ENCODE data around the gene KRTAP25-1. TPM values are rescaled to one million over a fixed set of nuclear protein-coding genes. Genes with fewer than 3 reads are reported as not detected.

Gene KRTAP25-1
- total and polyA plus RNA-seq, 2 of the 8 experiments (the other 6 are each of a cell fraction or from before 2014, with no cell fraction given), result not detected

DNA sequence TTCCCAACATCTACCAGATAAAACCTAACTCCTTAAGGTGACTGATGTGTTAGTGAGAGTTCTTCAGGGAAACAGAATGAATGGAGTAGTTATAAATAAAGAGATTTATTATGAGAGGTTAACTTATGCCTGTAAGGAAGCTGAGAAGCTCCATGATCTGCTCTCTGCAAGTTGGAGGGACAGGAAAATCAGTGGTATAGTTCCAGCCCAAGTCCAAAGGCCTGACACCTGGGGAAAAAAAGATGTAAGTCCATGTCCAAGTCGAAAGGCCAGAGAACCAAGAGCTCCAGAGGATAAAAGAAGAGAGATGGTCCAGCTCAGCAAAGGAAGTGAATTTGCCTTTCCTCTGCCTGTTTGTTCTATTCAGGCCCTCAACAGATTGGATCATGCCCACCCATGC, 33.6 kb downstream of the KRTAP25-1 start:
- Histone ChIP-seq H3K23me2 (ENCODE audit: low read depth, low read length) (no peaks in the 10 kb centered on the region), H3K27ac (ENCODE audit: low read depth, low read length) (no peak overlapping the region), H2AK5ac (ENCODE audit: low read depth, low read length) (no peak overlapping the region), H3K4me2 (ENCODE audit: insufficient read depth in 1 of 2, low read depth in 2 of 2, low read length in 2 of 2) (no peak overlapping the region), H2BK5ac (ENCODE audit: low read depth, low read length) (no peak overlapping the region), H3K79me2 (ENCODE audit: control insufficient read depth in 1 of 2, insufficient read depth in 2 of 2, low read length in 2 of 2) (no peaks in the 10 kb centered on the region), H4K20me1 (replicated peaks in 1 of 2; ENCODE audit: control insufficient read depth in 1 of 2, insufficient read depth in 2 of 2, low read length in 2 of 2) (no peaks in the 10 kb centered on the region), H3K9me3 (ENCODE audit: insufficient read depth in 2 of 2, low read depth in 1 of 2, low read length in 1 of 2) (no peaks in the 10 kb centered on the region), H4K5ac (ENCODE audit: insufficient read length, low read depth, low read length) (no peak overlapping the region), H3K4ac (replicated peaks; ENCODE audit: insufficient read length, low read depth, low read length) (no peak overlapping the region), H3K18ac (ENCODE audit: extremely low read depth, low read length) (no peak overlapping the region), H3K14ac (ENCODE audit: insufficient read length) (no peak overlapping the region), H2BK15ac (ENCODE audit: low read length) (no peak overlapping the region), H4K8ac (ENCODE audit: extremely low read depth, insufficient read depth, low read length) (no peak overlapping the region), H3K27me3 (replicated peaks in 1 of 4; ENCODE audit: control insufficient read depth in 3 of 4, extremely low read depth in 1 of 4, insufficient read depth in 3 of 4, low read length in 3 of 4) (no peaks in the 10 kb centered on the region), H3K4me1 (replicated peaks in 1 of 4; ENCODE audit: control insufficient read depth in 3 of 4, insufficient read depth in 4 of 4, low read length in 3 of 4) (no peaks in the 10 kb centered on the region), H4K91ac (replicated peaks; ENCODE audit: insufficient read length, low read length) (no peak overlapping the region), H3K9ac (replicated peaks in 1 of 4; ENCODE audit: extremely low read depth in 1 of 4, low read depth in 3 of 4, low read length in 3 of 4) (no peak overlapping the region), H2BK20ac (ENCODE audit: low read length) (no peak overlapping the region), H3K23ac (ENCODE audit: insufficient read length) (no peak overlapping the region), H3K4me3 (ENCODE audit: extremely low read depth in 1 of 4, insufficient read depth in 2 of 4, low read depth in 3 of 4, low read length in 4 of 4) (no peak overlapping the region), H3K36me3 (ENCODE audit: control insufficient read depth in 2 of 4, insufficient read depth in 4 of 4, low read length in 3 of 4) (no peaks in the 10 kb centered on the region), H3K56ac (replicated peaks; ENCODE audit: insufficient read length, low read depth, low read length) (no peak overlapping the region), H3K79me1 (ENCODE audit: low read depth, low read length) (no peaks in the 10 kb centered on the region), H2BK12ac (ENCODE audit: low read depth, low read length) (no peak overlapping the region), H2AFZ (ENCODE audit: low read length) (no peak overlapping the region), H2BK120ac (replicated peaks; ENCODE audit: low read depth, low read length) (no peak overlapping the region)
- ChIA-PET CTCF (ENCODE audit: partially characterized antibody) (interaction anchor here (0.6 to 3.0 kb wide), 2 partner anchors 11 to 177 kb away, joined by 3 to 16 read pairs; no protein-coding TSS in a partner anchor), POLR2A (ENCODE audit: partially characterized antibody) (no interaction called here)
- no peak for DNase-seq (ENCODE audit: low read depth in 1 of 2, low spot score in 2 of 2)
- 88% methylated on average over 1 of the region's 1 CpG; no CpG with 5 or more reads in 1 of the 2 experiments for WGBS, 2 experiments (ENCODE audit: extremely low coverage in 1 of 2, insufficient coverage in 1 of 2, insufficient read length in 1 of 2, insufficient replicate concordance in 2 of 2, low coverage in 1 of 2, low lambda C conversion rate in 2 of 2, missing lambda C conversion rate in 1 of 2)
- no peak for FAIRE-seq
- TF ChIP-seq CBX5 (IDR thresholded peaks at IDR 0.05; ENCODE audit: low read depth, low read length), result no peak
- no peak for TF ChIP-seq SP2 (IDR thresholded peaks at IDR 0.05; ENCODE audit: low read length)
- TF ChIP-seq CBX8 (IDR thresholded peaks at IDR 0.05; ENCODE audit: borderline replicate concordance, low read depth, low read length), result no peak
- TF ChIP-seq, protein P1, sequence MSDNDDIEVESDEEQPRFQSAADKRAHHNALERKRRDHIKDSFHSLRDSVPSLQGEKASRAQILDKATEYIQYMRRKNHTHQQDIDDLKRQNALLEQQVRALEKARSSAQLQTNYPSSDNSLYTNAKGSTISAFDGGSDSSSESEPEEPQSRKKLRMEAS (IDR thresholded peaks at IDR 0.05), result no peak
- TF ChIP-seq, protein P2, sequence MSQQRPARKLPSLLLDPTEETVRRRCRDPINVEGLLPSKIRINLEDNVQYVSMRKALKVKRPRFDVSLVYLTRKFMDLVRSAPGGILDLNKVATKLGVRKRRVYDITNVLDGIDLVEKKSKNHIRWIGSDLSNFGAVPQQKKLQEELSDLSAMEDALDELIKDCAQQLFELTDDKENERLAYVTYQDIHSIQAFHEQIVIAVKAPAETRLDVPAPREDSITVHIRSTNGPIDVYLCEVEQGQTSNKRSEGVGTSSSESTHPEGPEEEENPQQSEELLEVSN (IDR thresholded peaks at IDR 0.05), result no peak
- no peak for TF ChIP-seq RXRA (IDR thresholded peaks at IDR 0.05; ENCODE audit: insufficient read depth, low read depth, low read length)
- no peak for TF ChIP-seq RAD21 (IDR thresholded peaks at IDR 0.05 in 1 of 2, conservative IDR thresholded peaks at IDR 0.05 in 1 of 2; ENCODE audit: low read depth in 2 of 2, low read length in 2 of 2)
- no peak for TF ChIP-seq BCL11A (IDR thresholded peaks at IDR 0.05; ENCODE audit: low read depth in 2 of 2, low read length in 2 of 2)
- no peak for TF ChIP-seq FOSL1 (IDR thresholded peaks at IDR 0.05; ENCODE audit: insufficient read depth, low read depth, low read length)
